Lower lobe of right lung (tissue), 2 donors: ENCODE data around the gene THRB. TPM values are rescaled to one million over a fixed set of nuclear protein-coding genes. Genes with fewer than 3 reads are reported as not detected.

Experiments
- ATAC-seq, 2 donors: fragments of 200-7000 bp; cut with Tn5 transposase; one replicate each; pipeline ENCODE4 v1.9.1; 2020 to 2022; ENCODE audit warnings: mild to moderate bottlenecking in 2 of 2, moderate library complexity in 2 of 2
- DNase-seq: peaks from one replicate; pipeline ENCODE4 v3.0.0-alpha.2; 2020
- H3K27ac ChIP-seq: fragments of 200-600 bp; one replicate; pipeline ENCODE4 v1.8.0; 2022
- H3K27me3 ChIP-seq: fragments of 200-600 bp; one replicate; pipeline ENCODE4 v1.8.0; 2022; ENCODE audit warnings: low read depth
- H3K36me3 ChIP-seq: fragments of 200-600 bp; one replicate; pipeline ENCODE4 v1.8.0; 2022; ENCODE audit warnings: mild to moderate bottlenecking
- H3K4me1 ChIP-seq: fragments of 200-600 bp; one replicate; pipeline ENCODE4 v1.8.0; 2022
- H3K4me3 ChIP-seq: fragments of 200-600 bp; one replicate; pipeline ENCODE4 v1.8.0; 2022; ENCODE audit warnings: mild to moderate bottlenecking
- H3K9me3 ChIP-seq: fragments of 200-600 bp; one replicate; pipeline ENCODE4 v1.8.0; 2022
- CTCF ChIP-seq: fragments of 200-600 bp; IDR thresholded peaks from one replicate; pipeline ENCODE4 v1.8.0; 2022; ENCODE audit warnings: antibody characterized with exemption, mild to moderate bottlenecking
- intact Hi-C: fragments of 100-400 bp; cut with DNase I; formaldehyde crosslinking; loops from one replicate; pipeline ENCODE4 v1.11.0; 2022
- total RNA-seq: library from RNA; stranded (reverse); fragmentation: NEBNext Ultra II Directional; extraction: Animal tissue kit (Norgen Biotek cat#: 25700); gene quantifications from one replicate; pipeline ENCODE4 v1.2.1, GENCODE V29; 2021
- donor health status: DM: no; HTN: yes; CAD: no; lungs with severe emphysema.

THRB gene
- total RNA-seq, 1 donor from 2014 or later: 14.6 TPM

- Histone ChIP-seq H3K36me3 (no peaks in the 10 kb centered on the region), H3K9me3 (no peaks in the 10 kb centered on the region), H3K4me3 (no peak overlapping the region), H3K27ac (no peak overlapping the region), H3K27me3 (no peaks in the 10 kb centered on the region), H3K4me1 (peaks cover 12% of the 10 kb centered on the region)
- TF ChIP-seq CTCF: no peak
- intact Hi-C loops: no loop called here
- no peak for DNase-seq
- no peak for ATAC-seq
Observed at GRCh38 chr3:24359645-24360462, 134.8 kb downstream of the THRB start.

DNA sequence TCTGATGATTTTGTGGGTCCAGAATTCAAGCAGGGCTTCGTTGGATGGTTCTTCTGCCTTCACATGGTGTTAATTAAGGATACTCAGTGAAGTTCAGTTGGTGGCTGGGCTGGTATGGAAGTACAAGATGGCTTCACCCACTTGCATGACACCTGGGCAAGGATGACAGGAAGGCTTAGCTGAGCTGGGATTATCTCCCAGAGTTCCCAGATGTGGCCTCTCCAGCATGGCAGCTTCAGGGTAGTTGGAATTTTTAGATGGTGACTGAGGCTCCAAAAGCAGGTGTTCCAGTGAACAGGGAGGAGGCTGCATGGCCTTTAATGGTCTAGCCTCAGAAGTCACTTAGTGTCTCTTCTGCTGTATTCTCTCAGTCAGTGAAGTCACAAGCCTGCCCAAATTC is 135.5 kb downstream of the THRB start:
- no peak overlapping the region for H3K4me3 ChIP-seq
- no peak for TF ChIP-seq CTCF
- no peaks in the 10 kb centered on the region for H3K9me3 ChIP-seq
- no peaks in the 10 kb centered on the region for H3K27me3 ChIP-seq
- DNase-seq (no peak), ATAC-seq (no peak)
- peaks cover 7% of the 10 kb centered on the region for H3K4me1 ChIP-seq
- H3K36me3 ChIP-seq: no peaks in the 10 kb centered on the region
- intact Hi-C loops: no loop called here
- H3K27ac ChIP-seq: no peak overlapping the region

GRCh38 chr3:24357635-24358034 is 137.0 kb downstream of the THRB start:
- Histone ChIP-seq H3K36me3 (no peaks in the 10 kb centered on the region), H3K4me3 (no peak overlapping the region), H3K27ac (no peak overlapping the region), H3K9me3 (no peaks in the 10 kb centered on the region), H3K27me3 (no peaks in the 10 kb centered on the region), H3K4me1 (peaks cover 7% of the 10 kb centered on the region)
- intact Hi-C loops: no loop called here
- ATAC-seq: no peak
- no peak for TF ChIP-seq CTCF
- DNase-seq: no peak

DNA sequence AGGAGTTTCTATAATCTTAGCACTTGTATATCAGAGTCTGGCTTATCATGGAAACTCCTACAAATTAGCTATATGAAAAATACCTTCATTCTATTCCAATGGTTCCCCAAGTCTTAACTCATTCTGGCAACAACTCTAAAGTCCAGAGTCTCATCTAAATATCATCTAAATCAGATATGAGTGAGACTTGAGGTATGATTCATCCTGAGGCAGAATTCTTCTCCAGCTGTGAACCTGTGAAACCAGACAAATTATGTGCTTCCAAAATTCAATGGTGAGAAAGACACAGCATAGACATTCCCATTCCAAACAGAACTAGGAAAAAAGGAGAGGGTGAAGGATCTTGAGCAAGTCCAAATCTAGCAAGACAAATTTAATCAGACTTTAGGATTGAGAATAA is 138.8 kb downstream of the THRB start:
- Histone ChIP-seq H3K4me3 (no peak overlapping the region), H3K36me3 (no peaks in the 10 kb centered on the region), H3K9me3 (no peaks in the 10 kb centered on the region), H3K4me1 (peaks cover 7% of the 10 kb centered on the region), H3K27me3 (no peaks in the 10 kb centered on the region), H3K27ac (no peak overlapping the region)
- no peak for DNase-seq
- TF ChIP-seq CTCF: no peak
- intact Hi-C loops: no loop called here
- no peak for ATAC-seq

DNA sequence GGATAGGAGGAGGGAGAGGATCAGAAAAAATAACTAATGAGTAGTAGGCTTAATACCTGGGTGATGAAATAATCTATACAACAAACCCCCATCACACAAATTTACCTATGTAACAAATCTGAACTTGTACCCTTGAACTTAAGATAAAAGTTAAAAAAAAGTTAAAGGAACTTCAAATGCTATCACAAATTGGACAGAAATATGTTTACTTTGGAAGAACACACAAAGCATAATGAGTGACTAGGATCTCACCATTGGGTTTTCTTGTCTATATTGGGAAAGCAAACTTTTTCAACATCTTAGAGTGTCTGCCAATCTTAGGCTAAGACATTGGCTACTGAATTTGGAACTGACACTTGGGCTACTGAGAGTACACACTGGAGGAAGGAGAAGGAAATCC is 140.4 kb downstream of the THRB start:
- no peak overlapping the region for H3K27ac ChIP-seq
- no peaks in the 10 kb centered on the region for H3K9me3 ChIP-seq
- DNase-seq (no peak), ATAC-seq (no peak)
- H3K27me3 ChIP-seq: no peaks in the 10 kb centered on the region
- no peak for TF ChIP-seq CTCF
- H3K4me3 ChIP-seq: no peak overlapping the region
- H3K36me3 ChIP-seq: no peaks in the 10 kb centered on the region
- intact Hi-C loops: no loop called here
- H3K4me1 ChIP-seq: peaks cover 7% of the 10 kb centered on the region
